Fibroblast of lung (primary cell): ENCODE data around the gene SLC25A24.

Experiments
- EZH2 ChIP-seq: IDR thresholded peaks from 2 replicates; pipeline ENCODE4 v1.5.1; 2012; ENCODE audit warnings: low read length, control low read depth, mild to moderate bottlenecking; ENCODE audit errors: missing control alignments
- TF ChIP-seq, protein P1 (sequence below), 2 donors: IDR thresholded peaks in 1 of 2; conservative IDR thresholded peaks in 1 of 2; 1 replicate in 1 of 2; 2 replicates in 1 of 2; pipeline ENCODE4 v1.5.1; 2011 to 2012; ENCODE audit warnings: low read length in 2 of 2, control low read depth in 1 of 2, inconsistent platforms in 1 of 2, low read depth in 1 of 2, mild to moderate bottlenecking in 1 of 2

DNA sequence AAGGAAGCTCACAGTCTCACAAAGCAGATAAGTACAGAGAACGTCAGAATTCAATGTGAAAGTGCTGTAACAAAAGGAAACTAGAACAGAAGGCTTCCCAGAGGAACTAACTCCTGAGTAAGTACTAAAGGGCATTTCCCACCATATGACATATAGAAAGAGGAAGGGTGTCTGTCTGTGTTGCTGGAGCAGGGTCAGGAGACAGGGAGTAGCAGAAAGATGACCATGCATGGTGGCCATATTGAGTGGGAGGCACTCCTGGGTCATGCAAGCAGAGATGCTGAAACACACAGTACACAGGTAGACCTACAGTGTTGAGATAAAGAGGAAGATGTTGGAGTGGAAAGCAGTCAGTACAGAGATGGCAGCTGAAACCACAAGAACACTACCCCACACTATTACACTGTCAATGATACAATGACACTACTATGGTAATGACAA lies 47.3 kb downstream of the SLC25A24 start:
- TF ChIP-seq, protein P1, sequence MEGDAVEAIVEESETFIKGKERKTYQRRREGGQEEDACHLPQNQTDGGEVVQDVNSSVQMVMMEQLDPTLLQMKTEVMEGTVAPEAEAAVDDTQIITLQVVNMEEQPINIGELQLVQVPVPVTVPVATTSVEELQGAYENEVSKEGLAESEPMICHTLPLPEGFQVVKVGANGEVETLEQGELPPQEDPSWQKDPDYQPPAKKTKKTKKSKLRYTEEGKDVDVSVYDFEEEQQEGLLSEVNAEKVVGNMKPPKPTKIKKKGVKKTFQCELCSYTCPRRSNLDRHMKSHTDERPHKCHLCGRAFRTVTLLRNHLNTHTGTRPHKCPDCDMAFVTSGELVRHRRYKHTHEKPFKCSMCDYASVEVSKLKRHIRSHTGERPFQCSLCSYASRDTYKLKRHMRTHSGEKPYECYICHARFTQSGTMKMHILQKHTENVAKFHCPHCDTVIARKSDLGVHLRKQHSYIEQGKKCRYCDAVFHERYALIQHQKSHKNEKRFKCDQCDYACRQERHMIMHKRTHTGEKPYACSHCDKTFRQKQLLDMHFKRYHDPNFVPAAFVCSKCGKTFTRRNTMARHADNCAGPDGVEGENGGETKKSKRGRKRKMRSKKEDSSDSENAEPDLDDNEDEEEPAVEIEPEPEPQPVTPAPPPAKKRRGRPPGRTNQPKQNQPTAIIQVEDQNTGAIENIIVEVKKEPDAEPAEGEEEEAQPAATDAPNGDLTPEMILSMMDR (conservative IDR thresholded peaks at IDR 0.05 in 1 of 2, IDR thresholded peaks at IDR 0.05 in 1 of 2; ENCODE audit: low read depth in 1 of 2, low read length in 2 of 2) = no peak
- TF ChIP-seq EZH2 = no peak
